ENCODE results near the gene USP6. TPM values are rescaled to one million over a fixed set of nuclear protein-coding genes. Genes with fewer than 3 reads are reported as not detected.

Gene USP6
- total RNA-seq, 4 donors from 2014 or later: 0.04 to 0.98 (median 0.19) TPM; not detected in 1

GRCh38 chr17:5179003-5179402, 63.2 kb downstream of the USP6 start:
- DNase-seq (ENCODE audit: low spot score in 2 of 2): no peak
- no peak overlapping the region for H3K4me3 ChIP-seq (ENCODE audit: low read depth, poor library complexity, severe bottlenecking)
- TF ChIP-seq POLR2A (IDR thresholded peaks at IDR 0.05): no peak
- TF ChIP-seq, protein P1, sequence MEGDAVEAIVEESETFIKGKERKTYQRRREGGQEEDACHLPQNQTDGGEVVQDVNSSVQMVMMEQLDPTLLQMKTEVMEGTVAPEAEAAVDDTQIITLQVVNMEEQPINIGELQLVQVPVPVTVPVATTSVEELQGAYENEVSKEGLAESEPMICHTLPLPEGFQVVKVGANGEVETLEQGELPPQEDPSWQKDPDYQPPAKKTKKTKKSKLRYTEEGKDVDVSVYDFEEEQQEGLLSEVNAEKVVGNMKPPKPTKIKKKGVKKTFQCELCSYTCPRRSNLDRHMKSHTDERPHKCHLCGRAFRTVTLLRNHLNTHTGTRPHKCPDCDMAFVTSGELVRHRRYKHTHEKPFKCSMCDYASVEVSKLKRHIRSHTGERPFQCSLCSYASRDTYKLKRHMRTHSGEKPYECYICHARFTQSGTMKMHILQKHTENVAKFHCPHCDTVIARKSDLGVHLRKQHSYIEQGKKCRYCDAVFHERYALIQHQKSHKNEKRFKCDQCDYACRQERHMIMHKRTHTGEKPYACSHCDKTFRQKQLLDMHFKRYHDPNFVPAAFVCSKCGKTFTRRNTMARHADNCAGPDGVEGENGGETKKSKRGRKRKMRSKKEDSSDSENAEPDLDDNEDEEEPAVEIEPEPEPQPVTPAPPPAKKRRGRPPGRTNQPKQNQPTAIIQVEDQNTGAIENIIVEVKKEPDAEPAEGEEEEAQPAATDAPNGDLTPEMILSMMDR (IDR thresholded peaks at IDR 0.05): no peak
- WGBS, 2 donors: 92 to 98% methylated on average over 11 to 12 of the region's 12 CpGs
- intact Hi-C loops (cut with DNase I; ENCODE audit: low total_unique reads): no loop called here

- DNase-seq (ENCODE audit: low spot score in 2 of 2): no peak
- no peak overlapping the region for H3K4me3 ChIP-seq (ENCODE audit: low read depth, poor library complexity, severe bottlenecking)
- no peak for TF ChIP-seq POLR2A (IDR thresholded peaks at IDR 0.05)
- TF ChIP-seq, protein P1 (IDR thresholded peaks at IDR 0.05): no peak
- WGBS, 2 donors: 96 to 98% methylated on average over 10 of the region's 10 CpGs
- intact Hi-C loops (cut with DNase I; ENCODE audit: low total_unique reads): no loop called here
These were observed 65.9 kb downstream of the USP6 start for GRCh38 chr17:5181509-5182305.

- no peak for TF ChIP-seq POLR2A (IDR thresholded peaks at IDR 0.05)
- TF ChIP-seq, protein P1 (IDR thresholded peaks at IDR 0.05): no peak
- no peak for DNase-seq (ENCODE audit: low spot score in 2 of 2)
- intact Hi-C loops (cut with DNase I; ENCODE audit: low total_unique reads): no loop called here
- 91 to 99% methylated on average over 6 of the region's 6 CpGs for WGBS, 2 donors
- no peak overlapping the region for H3K4me3 ChIP-seq (ENCODE audit: low read depth, poor library complexity, severe bottlenecking)
These were observed 67.0 kb downstream of the USP6 start for GRCh38 chr17:5182597-5183409.

DNA sequence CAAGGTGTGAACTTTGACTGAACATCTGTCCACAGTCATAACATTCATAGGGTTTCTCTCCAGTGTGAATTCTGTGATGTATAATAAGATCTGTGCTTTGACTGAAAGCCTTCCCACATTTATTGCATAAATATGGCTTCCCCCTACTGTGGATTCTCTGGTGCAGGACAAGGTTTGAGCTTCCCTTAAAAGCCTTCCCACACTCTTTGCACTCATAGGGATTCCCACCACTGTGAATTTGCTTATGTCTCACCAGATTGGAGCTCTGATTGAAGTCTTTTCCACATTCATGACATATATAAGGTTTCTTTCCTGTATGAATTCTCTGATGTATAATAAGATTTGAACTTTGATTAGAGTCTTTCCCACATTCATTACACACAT, 67.6 kb downstream of the USP6 start:
- no peak overlapping the region for H3K4me3 ChIP-seq (ENCODE audit: low read depth, poor library complexity, severe bottlenecking)
- no peak for DNase-seq (ENCODE audit: low spot score in 2 of 2)
- intact Hi-C loops (cut with DNase I; ENCODE audit: low total_unique reads): no loop called here
- TF ChIP-seq POLR2A (IDR thresholded peaks at IDR 0.05): no peak
- TF ChIP-seq, protein P1 (IDR thresholded peaks at IDR 0.05): no peak

DNA sequence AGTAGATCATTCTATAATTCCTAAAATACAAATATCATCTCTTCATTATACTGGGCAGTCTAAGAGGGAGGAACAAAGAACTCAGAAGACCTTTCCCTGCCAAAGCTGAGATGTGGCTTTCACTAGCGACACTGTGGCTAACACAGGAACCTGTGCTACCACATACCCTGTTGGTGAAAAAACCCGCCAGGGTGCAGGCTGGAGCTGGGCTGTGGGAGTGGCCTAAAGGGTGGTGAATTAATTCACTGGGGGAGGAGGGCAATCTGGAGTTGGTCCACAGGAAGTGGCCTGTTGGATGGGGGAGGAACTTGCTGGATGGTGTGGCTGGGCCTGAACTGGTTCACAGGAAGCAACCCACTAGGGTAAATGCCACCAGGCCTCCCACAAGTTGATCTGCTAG, 68.5 kb downstream of the USP6 start:
- DNase-seq (ENCODE audit: low spot score in 2 of 2): no peak
- TF ChIP-seq, protein P1 (IDR thresholded peaks at IDR 0.05): no peak
- TF ChIP-seq POLR2A (IDR thresholded peaks at IDR 0.05): no peak
- H3K4me3 ChIP-seq (ENCODE audit: low read depth, poor library complexity, severe bottlenecking): no peak overlapping the region
- intact Hi-C loops (cut with DNase I; ENCODE audit: low total_unique reads): no loop called here
- WGBS, 2 donors: 91 to 96% methylated on average over 2 of the region's 2 CpGs
